GM10266 (cell line): ENCODE measurements around the gene DDRGK1.

Source experiments
- DNase-seq: peaks from one replicate; pipeline ENCODE4 v3.0.0; 2012; ENCODE audit errors: extremely low spot score
- TF ChIP-seq, protein P1 (sequence below): IDR thresholded peaks from 2 replicates; pipeline ENCODE4 v1.5.1; 2012; ENCODE audit warnings: mild to moderate bottlenecking, low read depth; ENCODE audit not compliant: control insufficient read depth, insufficient read depth; ENCODE audit errors: missing control alignments

The DDRGK1 gene

DNA sequence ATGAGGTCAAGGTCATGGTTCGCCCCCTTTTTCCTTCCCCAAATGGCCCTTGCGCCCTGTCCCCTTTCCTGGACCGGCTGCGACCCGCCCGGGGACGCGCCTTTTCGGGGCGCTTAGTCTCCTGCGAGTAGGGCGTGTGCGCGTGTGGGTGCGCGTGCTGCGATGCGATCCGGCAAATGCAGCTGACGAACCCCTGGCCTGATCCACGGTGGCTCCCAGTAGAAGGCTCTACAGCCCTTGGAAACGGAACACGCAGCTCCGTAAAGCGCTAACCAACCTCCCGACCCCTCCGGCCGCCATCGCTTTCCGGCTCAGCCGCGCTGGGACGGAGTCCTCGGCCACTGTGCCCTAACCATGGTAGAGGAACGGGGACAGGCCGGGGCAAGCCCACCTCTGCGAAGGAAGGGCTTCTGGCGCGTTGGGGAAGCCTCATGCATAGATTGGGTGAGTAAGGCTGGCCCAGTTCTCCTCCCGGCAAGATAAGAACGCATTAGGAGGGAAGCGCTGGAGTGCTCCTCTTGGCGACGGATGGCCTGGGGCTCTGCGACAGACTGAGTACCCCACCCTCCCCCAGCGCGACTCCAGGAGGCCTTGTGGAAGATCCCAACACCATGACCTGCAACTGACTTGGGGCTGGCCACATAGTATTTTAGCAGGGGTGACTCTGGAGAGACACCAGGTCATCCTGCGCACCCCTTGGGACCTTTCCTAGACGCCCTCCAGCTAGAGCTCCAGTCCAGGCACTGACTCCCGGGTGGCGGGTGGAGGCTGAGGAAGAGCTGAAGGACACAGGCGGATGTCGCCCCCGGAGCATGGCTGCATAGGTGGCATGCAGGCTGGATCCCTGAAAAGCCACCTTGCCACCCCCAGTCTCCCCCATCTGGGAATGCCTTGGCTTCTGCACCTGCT is 35.6 kb upstream of the DDRGK1 start:
- TF ChIP-seq, protein P1, sequence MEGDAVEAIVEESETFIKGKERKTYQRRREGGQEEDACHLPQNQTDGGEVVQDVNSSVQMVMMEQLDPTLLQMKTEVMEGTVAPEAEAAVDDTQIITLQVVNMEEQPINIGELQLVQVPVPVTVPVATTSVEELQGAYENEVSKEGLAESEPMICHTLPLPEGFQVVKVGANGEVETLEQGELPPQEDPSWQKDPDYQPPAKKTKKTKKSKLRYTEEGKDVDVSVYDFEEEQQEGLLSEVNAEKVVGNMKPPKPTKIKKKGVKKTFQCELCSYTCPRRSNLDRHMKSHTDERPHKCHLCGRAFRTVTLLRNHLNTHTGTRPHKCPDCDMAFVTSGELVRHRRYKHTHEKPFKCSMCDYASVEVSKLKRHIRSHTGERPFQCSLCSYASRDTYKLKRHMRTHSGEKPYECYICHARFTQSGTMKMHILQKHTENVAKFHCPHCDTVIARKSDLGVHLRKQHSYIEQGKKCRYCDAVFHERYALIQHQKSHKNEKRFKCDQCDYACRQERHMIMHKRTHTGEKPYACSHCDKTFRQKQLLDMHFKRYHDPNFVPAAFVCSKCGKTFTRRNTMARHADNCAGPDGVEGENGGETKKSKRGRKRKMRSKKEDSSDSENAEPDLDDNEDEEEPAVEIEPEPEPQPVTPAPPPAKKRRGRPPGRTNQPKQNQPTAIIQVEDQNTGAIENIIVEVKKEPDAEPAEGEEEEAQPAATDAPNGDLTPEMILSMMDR = no peak
- DNase-seq = no peak

DNA sequence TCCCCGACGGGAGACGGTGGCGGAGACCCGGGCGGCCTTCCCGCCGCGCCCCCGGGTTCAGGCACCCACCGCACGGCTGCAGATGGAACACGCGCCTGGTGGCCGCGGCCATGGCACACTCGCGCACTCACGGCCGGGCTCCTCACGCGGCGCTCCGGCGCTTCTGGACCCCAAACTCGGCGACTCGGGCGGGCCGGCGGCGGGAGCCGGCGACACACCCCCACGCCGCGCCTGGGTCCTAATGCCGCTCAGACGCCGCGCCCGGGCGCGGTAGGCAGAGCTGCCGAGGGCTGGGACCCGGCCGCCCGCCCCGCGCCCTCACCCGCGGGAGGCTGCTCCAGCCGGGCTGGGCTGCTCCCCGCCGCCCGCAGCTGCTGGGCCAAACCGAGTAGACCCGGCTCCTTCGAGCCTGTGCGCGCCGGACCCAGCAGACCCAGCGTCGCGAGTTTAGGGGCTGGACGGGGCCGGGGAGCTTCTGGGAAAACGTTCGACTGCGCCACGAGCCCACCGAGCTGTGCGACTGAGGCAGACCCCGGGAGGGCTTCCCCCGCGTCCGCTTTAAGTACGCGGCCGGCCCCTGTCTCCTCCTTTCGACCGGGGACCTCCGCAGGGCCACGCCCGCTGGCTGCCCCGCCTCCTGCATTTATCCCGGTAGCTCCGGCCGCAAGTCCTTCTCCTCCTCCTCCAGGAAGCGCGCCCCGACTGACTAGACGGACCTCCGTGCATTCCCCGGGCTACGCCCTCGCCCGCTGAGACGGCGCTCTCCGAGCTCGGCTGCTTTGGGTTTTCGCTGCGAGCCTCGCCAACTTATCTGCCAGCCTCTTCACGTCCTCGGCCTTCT is 34.8 kb upstream of the DDRGK1 start, which contains the start of gene SLC4A11:
TSS of gene SLC4A11 (minus strand) at position 165 of the 841 bp plus-strand sequence. CDS start at position 112, 53 bp downstream.
- TF ChIP-seq, protein P1 = no peak
- DNase-seq = peak; percentile 88

DNA sequence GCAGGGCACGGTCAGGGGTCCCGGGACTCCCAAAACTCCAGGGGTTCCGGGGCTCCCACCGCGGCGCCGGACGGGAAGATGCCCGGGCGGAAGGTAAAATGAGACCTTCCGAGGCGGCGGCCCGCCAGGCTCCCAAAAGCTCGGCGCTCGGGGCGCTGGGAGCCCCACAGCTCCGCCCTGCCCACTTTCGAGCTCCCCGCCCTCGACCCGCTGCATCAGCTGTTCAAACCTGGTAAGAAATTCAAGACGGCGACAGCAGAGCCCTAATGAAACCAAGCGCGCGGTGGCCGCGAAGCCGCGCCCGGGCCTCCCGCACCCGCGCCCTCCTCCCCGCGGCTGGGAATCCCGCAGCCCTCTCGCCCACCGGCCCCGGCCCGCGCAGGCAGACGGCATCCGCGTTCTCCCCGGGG is 34.1 kb upstream of the DDRGK1 start:
- peak; percentile 81 for DNase-seq
- TF ChIP-seq, protein P1 = no peak

DNA sequence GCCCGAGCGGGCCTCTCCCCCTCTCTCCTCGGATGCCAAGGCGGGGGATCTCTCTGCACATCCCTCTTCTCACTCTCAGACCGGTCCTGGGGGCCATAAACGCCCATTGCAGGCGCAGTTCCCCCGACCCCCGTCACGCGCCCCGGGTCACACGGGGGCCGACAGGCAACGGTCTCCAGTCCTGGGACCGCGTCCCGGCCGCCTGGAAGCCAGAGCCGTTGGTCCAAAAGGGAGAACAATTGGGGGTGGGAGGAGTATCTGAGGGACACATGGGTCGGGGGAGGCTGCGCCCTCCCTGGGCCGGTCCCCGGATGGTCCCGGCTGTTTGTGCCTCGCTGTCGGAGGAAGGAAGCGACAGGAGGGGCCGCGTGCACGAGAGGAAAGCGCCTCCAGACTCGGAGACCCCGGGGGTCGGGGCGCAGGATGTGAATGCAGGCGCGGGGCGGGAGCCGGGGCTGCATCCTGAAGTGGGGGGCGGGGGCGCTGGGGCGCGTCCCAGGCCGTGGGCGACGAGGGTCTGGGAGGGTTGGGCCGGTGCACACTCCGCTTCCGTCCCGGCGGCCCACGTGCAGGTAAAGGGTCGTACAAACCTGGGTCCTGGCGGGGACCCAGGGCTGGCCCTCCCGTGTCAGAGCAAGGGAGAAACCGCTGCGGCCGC is 33.6 kb upstream of the DDRGK1 start:
- TF ChIP-seq, protein P1 = no peak
- no peak for DNase-seq

DNA sequence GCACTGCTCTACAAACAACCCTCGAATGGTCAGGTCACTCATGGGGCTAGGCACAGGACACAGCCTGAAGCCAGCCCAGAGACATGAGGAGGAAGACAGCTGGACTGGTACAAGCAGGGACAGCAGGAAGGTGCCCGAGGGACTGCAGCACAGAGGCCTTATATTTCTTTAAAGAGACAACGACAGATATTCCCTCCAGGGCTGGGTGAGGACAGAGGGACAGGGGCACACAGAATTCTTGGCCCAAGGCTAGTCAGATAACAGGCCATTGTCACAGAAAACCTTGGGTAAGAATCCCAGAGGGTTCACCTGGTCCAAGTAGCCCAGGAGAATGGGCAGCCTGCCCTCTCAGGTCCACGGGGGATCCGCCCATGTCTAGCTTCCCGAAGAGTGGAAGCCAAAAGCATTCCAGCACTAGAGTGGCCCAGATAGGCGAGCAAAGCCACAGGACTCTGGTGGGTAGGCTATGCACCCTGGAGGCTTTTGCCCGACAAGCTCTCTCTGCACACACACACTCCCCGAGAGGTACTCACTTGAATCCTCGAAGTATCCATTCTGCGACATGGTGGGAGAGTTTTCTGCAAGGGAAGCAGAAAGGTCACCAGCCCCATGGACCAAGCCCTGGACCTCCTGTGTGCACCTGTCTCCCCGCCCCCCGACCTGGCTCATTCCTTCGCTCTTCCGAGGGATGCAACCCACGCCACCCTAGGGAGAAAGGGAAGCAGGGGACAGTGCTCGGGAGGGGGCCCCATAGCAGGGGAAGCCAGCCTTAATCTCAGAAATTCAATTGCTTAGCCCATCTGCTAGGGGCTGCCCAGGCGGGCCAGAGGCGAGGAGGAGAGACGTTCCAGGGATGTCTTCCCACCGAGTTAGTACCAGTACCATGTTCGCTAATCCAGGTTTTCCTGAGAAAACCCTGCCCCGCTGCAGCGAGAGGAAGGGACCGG is 32.8 kb upstream of the DDRGK1 start:
- no peak for DNase-seq
- TF ChIP-seq, protein P1 = no peak

DNA sequence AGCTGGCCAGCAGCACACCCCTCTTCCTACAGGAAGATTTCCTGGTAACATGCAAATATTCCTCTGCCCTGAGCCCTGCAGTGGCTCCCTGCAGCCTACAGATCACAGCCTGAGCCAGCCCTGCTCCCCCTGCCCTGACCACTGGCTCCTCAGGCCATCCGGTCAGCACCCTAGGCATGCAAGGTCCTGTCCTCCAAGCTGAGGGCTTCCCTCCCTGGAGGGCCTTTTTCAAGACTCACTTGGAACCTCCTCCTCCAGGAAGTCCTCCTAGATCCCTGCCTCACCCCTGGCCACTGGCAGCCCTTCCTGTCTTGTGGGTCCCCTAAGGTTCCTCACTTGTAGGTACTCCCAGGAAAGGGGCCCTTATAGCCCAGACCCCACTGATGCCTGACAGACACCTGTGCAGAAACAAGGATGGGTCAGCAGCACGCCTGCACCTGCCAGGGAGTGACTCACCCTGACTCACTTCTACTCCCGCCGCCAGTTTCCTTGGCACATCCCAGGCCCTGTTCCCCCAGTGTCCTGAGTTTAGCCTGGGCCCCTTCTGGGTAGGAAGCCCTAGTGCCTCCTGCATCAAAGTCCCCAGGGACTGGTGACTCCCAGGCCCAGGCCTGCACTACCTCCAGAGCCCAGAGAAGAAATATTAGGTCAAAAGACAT is 31.3 kb upstream of the DDRGK1 start:
- no peak for DNase-seq
- TF ChIP-seq, protein P1 = no peak
